Panc1 (cell line): ENCODE results near the gene TOP2A. TPM values are rescaled to one million over a fixed set of nuclear protein-coding genes. Genes with fewer than 3 reads are reported as not detected.

Source experiments
- ATAC-seq: fragments of 200-7000 bp; cut with Tn5 transposase; 2 replicates; pipeline ENCODE4 v1.9.1; 2020; ENCODE audit warnings: mild to moderate bottlenecking, moderate library complexity
- BruUV-seq: library from RNA; stranded (reverse); fragments of 400-500 nt; replicated peaks from 2 replicates; lab custom pipeline; 2021; lab: Mats Ljungman, UMichigan
- CTCF ChIA-PET: fragments of 300-600 bp; sonication (Branson Sonifier 250); formaldehyde crosslinking; loops from one replicate; lab custom pipeline; 2022; ENCODE audit warnings: antibody characterized with exemption; lab: Charles Lee
- POLR2A ChIA-PET: fragments of 300-600 bp; sonication (Branson Sonifier 250); formaldehyde crosslinking; loops from one replicate; lab custom pipeline; 2022; ENCODE audit warnings: antibody characterized with exemption; lab: Charles Lee
- DNase-seq: peaks from one replicate; pipeline ENCODE4 v3.0.0-alpha.2; 2010; ENCODE audit warnings: low read depth, low spot score
- H3K27ac ChIP-seq: 2 replicates; pipeline ENCODE4 v1.5.1; 2011; ENCODE audit warnings: mild to moderate bottlenecking, low read length, inconsistent platforms
- H3K27me3 ChIP-seq: fragments of 200-500 bp; sonication (Bioruptor generic); 2 replicates; pipeline ENCODE4 v1.6.0; 2014; ENCODE audit warnings: low read length, inconsistent platforms; ENCODE audit not compliant: control insufficient read depth, insufficient read depth
- H3K36me3 ChIP-seq: fragments of 200-500 bp; sonication (Bioruptor generic); 2 replicates; pipeline ENCODE4 v1.5.1; 2014; ENCODE audit warnings: inconsistent platforms, mild to moderate bottlenecking, low read length, moderate library complexity; ENCODE audit not compliant: control insufficient read depth, insufficient read depth
- H3K4me1 ChIP-seq: 2 replicates; pipeline ENCODE4 v1.5.1; 2011; ENCODE audit warnings: inconsistent platforms, mild to moderate bottlenecking, low read length, moderate library complexity; ENCODE audit not compliant: control insufficient read depth, insufficient read depth
- H3K4me3 ChIP-seq, 2 experiments: 2 replicates each; pipeline ENCODE4 v1.5.1; 2011 to 2012; ENCODE audit warnings: low read depth in 2 of 2, low read length in 2 of 2, mild to moderate bottlenecking in 2 of 2, inconsistent platforms in 1 of 2, moderate library complexity in 1 of 2
- H3K9me3 ChIP-seq: fragments of 200-500 bp; sonication (Bioruptor generic); 2 replicates; pipeline ENCODE4 v1.5.1; 2014; ENCODE audit warnings: low read depth, mild to moderate bottlenecking, inconsistent platforms, low read length, moderate library complexity; ENCODE audit not compliant: control insufficient read depth, insufficient read depth
- CTCF ChIP-seq: fragments of 450-650 bp; IDR thresholded peaks from 2 replicates; pipeline ENCODE4 v1.5.1; 2017; ENCODE audit warnings: mild to moderate bottlenecking
- POLR2AphosphoS5 ChIP-seq: IDR thresholded peaks from 2 replicates; pipeline ENCODE4 v1.6.1; 2012; ENCODE audit warnings: mild to moderate bottlenecking, low read depth, low read length, moderate library complexity
- REST ChIP-seq, 2 experiments: IDR thresholded peaks; 2 replicates each; pipeline ENCODE4 v1.6.1; 2011 to 2012; ENCODE audit warnings: low read depth in 2 of 2, control low read depth in 1 of 2, low read length in 1 of 2, mild to moderate bottlenecking in 1 of 2, moderate library complexity in 1 of 2; ENCODE audit not compliant: insufficient read depth in 1 of 2
- SIN3A ChIP-seq: IDR thresholded peaks from 2 replicates; pipeline ENCODE4 v1.6.1; 2012; ENCODE audit warnings: low read depth, mild to moderate bottlenecking, low read length, moderate library complexity, borderline replicate concordance; ENCODE audit not compliant: insufficient read depth
- TCF7L2 ChIP-seq: IDR thresholded peaks from 2 replicates; pipeline ENCODE4 v1.6.1; 2011; ENCODE audit warnings: mild to moderate bottlenecking, low read depth, low read length, inconsistent platforms
- in situ Hi-C: cut with HindIII; loops from 2 replicates; pipeline ENCODE4 v1.10.0; 2016; ENCODE audit warnings: low sequenced_read_pairs, low pct_unique_long_range_greater_than_20kb
- intact Hi-C: fragments of 100-400 bp; cut with micrococcal nuclease; formaldehyde crosslinking; loops from one replicate; pipeline ENCODE4 v1.10.0; 2022; ENCODE audit not compliant: unreplicated experiment
- total RNA-seq: library from RNA; stranded (reverse); gene quantifications from one replicate; pipeline ENCODE4 v1.2.1, GENCODE V29; 2021; ENCODE audit not compliant: unreplicated experiment

Gene TOP2A
- total RNA-seq, 1 experiment from 2014 or later, result 230 TPM

DNA sequence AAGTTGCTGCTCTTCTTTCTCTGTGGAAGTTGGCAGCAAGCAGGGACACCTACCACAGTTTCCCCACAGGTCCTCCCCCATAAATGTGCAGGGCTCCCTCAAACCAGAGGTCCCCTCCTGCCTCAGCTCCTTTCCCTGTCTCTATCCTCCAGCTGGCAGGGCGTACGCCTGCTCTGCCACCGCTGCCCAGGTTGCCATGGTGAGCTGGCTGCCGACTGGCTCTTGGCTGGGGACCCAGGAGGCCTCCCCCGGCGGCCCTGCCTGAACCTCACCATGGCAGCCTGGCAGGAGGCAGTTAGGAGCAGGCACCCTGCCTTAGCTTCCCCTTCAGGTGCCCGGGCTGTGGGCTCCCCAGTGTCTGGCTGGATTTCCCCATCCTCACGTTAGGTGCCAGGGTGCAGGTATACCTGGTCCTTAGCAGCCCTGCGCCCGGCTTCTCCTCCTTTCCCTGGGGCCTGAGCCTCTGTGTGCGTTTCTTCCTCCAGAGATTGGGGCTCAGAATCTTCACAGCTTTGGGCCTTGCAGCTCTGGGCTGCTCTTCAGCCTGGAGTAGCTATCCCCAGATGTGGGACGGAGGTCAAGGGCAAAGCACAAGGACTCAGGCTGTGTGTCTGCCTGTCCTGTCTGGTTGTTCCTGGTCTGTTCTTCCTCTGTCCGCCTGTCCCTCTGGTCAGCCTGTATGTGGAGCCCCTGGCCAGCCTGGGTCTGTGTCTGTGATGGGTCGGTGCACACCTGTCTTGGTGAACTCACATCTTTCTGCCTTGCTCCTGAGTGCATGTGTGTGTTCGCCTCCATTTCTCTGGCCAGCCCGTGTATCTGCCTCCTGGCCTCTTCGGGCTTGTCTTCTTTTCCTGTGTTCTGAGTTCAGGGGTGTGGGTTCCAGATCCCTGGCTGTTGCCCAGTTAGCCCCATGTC is 68.9 kb downstream of the TOP2A start:
- CTCF ChIA-PET, result interaction anchor here (0.5 kb wide), 1 partner anchor 37 kb away, joined by 3 read pairs; no protein-coding TSS in a partner anchor
- Histone ChIP-seq H3K4me3 (no peak overlapping the region), H3K9me3 (no peaks in the 10 kb centered on the region), H3K27ac (no peak overlapping the region), H3K36me3 (0 out of 2 replicates have a peak, but pooled peaks cover 5% of the 10 kb centered on the region), H3K27me3 (no peaks in the 10 kb centered on the region), H3K4me1 (peaks cover 79% of the 10 kb centered on the region)
- no peak for TF ChIP-seq POLR2AphosphoS5
- no peak for TF ChIP-seq TCF7L2
- TF ChIP-seq CTCF, result no peak
- no peak for TF ChIP-seq SIN3A
- TF ChIP-seq REST (IDR thresholded peaks at IDR 0.05; ENCODE audit: insufficient read depth in 1 of 2, low read depth in 2 of 2, low read length in 1 of 2), result no peak
- in situ Hi-C loops, result no loop called here
- DNase-seq (no peak), ATAC-seq (no peak)
- POLR2A ChIA-PET, result no interaction called here
- intact Hi-C loops, result no loop called here
- BruUV-seq, result no TSS peak

DNA sequence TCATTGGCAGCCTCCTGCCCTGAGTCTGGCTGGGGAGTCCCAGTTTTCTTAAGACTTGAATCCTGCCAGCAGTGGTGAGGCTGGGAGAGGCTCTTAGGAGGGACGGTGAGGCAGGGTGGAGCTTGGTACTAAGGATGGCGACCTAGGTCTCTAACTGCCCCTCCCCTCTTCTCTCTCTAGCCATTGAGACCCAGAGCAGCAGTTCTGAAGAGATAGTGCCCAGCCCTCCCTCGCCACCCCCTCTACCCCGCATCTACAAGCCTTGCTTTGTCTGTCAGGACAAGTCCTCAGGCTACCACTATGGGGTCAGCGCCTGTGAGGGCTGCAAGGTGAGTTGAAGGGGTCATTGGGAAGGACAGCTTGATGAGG is 69.6 kb downstream of the TOP2A start:
- no TSS peak for BruUV-seq
- intact Hi-C loops (no loop called here), in situ Hi-C loops (no loop called here)
- TF ChIP-seq POLR2AphosphoS5 (no peak), CTCF (no peak), TCF7L2 (no peak), REST (IDR thresholded peaks at IDR 0.05; ENCODE audit: insufficient read depth in 1 of 2, low read depth in 2 of 2, low read length in 1 of 2) (no peak), SIN3A (no peak)
- no peak overlapping the region for H3K27ac ChIP-seq
- ATAC-seq (no peak), DNase-seq (no peak)
- ChIA-PET POLR2A (interaction anchor here (0.6 kb wide), 1 partner anchor 193 kb away, joined by 5 read pairs; no protein-coding TSS in a partner anchor), CTCF (interaction anchor here (0.7 kb wide), 1 partner anchor 52 kb away, joined by 3 read pairs; no protein-coding TSS in a partner anchor)
- H3K4me3 ChIP-seq, result no peak overlapping the region
- H3K4me1 ChIP-seq, result peaks cover 84% of the 10 kb centered on the region
- no peaks in the 10 kb centered on the region for H3K27me3 ChIP-seq
- H3K36me3 ChIP-seq, result 0 out of 2 replicates have a peak, but pooled peaks cover 5% of the 10 kb centered on the region
- H3K9me3 ChIP-seq, result no peaks in the 10 kb centered on the region
